ENCODE measurements around the gene NCKIPSD. TPM values are rescaled to one million over a fixed set of nuclear protein-coding genes. Genes with fewer than 3 reads are reported as not detected.

NCKIPSD gene
- total RNA-seq, 4 donors from 2014 or later: 34.8 to 59.2 (median 44.9) TPM

DNA sequence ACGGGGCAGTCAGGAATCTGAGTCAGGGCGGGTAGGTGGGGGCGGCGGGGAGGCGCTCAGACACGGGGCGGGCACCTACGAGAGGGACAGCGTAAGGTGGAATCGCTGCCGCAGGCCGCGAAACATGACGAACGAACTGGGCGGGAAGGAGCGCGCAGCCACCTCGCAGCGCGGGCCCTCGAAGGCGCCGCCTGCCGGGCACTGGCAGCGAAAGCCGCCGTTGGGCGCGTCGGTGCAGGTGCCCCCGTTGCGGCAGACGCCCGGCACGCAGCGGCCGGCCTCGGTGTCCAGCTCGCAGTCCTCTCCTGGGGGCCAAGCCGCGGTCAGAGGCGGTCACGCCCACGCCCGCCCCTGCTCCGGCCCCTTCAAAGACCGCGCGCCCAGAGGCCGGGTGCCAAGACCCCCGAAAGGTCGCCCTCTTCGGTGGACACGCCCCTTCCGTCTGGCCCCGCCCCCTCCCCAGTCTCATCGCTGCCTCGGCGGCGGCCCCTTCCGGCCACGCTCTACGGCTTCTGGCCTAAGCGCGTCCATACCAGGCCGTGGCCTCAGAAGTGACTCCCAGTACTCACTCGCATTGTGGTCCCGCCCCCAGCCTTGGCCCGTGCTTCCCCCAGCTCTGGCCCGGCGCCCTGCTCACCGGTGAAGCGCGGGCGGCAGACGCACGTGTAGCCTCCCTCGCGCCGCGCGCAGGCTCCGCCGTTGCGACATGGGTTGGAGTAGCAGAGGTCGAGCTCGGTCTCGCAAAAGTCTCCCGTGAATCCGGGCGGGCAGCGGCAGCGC lies 29.5 kb downstream of the NCKIPSD start:
- 4% methylated on average over 16 of the region's 94 CpGs for WGBS
- H3K27ac ChIP-seq: no peak overlapping the region

DNA sequence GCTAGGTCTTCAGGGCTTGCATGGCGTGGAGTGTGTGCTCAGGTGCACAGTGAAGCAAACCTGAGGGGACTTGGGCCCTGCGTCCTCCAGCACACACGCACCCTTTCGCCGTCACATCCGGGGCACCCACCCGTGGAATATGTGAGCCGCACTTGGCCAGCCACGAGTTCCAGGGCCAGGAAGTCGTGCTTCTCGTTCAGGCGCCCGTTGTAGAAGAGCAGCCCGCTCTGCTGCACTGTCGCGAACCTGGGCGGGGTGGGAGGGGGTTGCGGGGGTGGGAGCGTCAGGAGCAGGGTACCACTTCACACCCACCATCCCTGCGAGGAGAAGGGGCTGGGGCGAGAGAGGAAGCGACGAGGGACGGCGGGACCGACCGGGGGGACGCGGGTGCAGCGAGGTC lies 30.1 kb downstream of the NCKIPSD start:
- WGBS: 0% methylated on average over 4 of the region's 30 CpGs
- Histone ChIP-seq H3K27ac (no peak overlapping the region), H3K4me1 (peaks cover 19% of the 10 kb centered on the region), H3K36me3 (no peaks in the 10 kb centered on the region), H3K27me3 (peaks cover 23% of the 10 kb centered on the region), H3K4me3 (peak overlapping the region; percentile 60), H3K9me3 (no peaks in the 10 kb centered on the region)
- no peak for DNase-seq (ENCODE audit: low spot score in 2 of 2)
- no peak for TF ChIP-seq POLR2AphosphoS5 (IDR thresholded peaks at IDR 0.05)
- no peak for TF ChIP-seq CTCF (IDR thresholded peaks at IDR 0.05)
- no peak for TF ChIP-seq POLR2A (IDR thresholded peaks at IDR 0.05)
- TF ChIP-seq EP300 (IDR thresholded peaks at IDR 0.05): no peak

More for the DNA sequence above, 29.5 kb downstream of the NCKIPSD start:
- H3K27me3 ChIP-seq: peaks cover 29% of the 10 kb centered on the region
- peaks cover 22% of the 10 kb centered on the region for H3K4me1 ChIP-seq
- no peaks in the 10 kb centered on the region for H3K36me3 ChIP-seq
- peak in 1 of 2 donors; percentile 83 for DNase-seq (ENCODE audit: low spot score in 2 of 2)
- H3K9me3 ChIP-seq: no peaks in the 10 kb centered on the region
- peak overlapping the region; percentile 60 for H3K4me3 ChIP-seq
- no peak for TF ChIP-seq EP300 (IDR thresholded peaks at IDR 0.05)
- no peak for TF ChIP-seq POLR2AphosphoS5 (IDR thresholded peaks at IDR 0.05)
- TF ChIP-seq POLR2A (IDR thresholded peaks at IDR 0.05): no peak
- peak; percentile 46 to 90 for TF ChIP-seq CTCF (IDR thresholded peaks at IDR 0.05)

- Histone ChIP-seq H3K4me1 (peaks cover 19% of the 10 kb centered on the region), H3K9me3 (no peaks in the 10 kb centered on the region), H3K36me3 (no peaks in the 10 kb centered on the region), H3K27me3 (peaks cover 19% of the 10 kb centered on the region), H3K4me3 (peak overlapping the region; percentile 60), H3K27ac (no peak overlapping the region)
- TF ChIP-seq POLR2A (IDR thresholded peaks at IDR 0.05) (no peak), CTCF (IDR thresholded peaks at IDR 0.05) (no peak), POLR2AphosphoS5 (IDR thresholded peaks at IDR 0.05) (no peak), EP300 (IDR thresholded peaks at IDR 0.05) (no peak)
- 97% methylated on average over 7 of the region's 12 CpGs for WGBS
- no peak for DNase-seq (ENCODE audit: low spot score in 2 of 2)
Measured at GRCh38 chr3:48655063-48655462, 30.7 kb downstream of the NCKIPSD start.

GRCh38 chr3:48652923-48653715 lies 32.6 kb downstream of the NCKIPSD start:
- 95% methylated on average over 8 of the region's 15 CpGs for WGBS
- no peaks in the 10 kb centered on the region for H3K36me3 ChIP-seq
- H3K27ac ChIP-seq: no peak overlapping the region
- no peaks in the 10 kb centered on the region for H3K9me3 ChIP-seq
- no peak overlapping the region for H3K4me3 ChIP-seq
- H3K27me3 ChIP-seq: peaks cover 14% of the 10 kb centered on the region
- DNase-seq (ENCODE audit: low spot score in 2 of 2): no peak
- peaks cover 19% of the 10 kb centered on the region for H3K4me1 ChIP-seq
- TF ChIP-seq POLR2AphosphoS5 (IDR thresholded peaks at IDR 0.05) (no peak), EP300 (IDR thresholded peaks at IDR 0.05) (no peak), POLR2A (IDR thresholded peaks at IDR 0.05) (no peak)

- H3K4me3 ChIP-seq: no peak overlapping the region
- H3K4me1 ChIP-seq: peaks cover 15% of the 10 kb centered on the region
- 74% methylated on average over 9 of the region's 11 CpGs for WGBS
- TF ChIP-seq POLR2A (IDR thresholded peaks at IDR 0.05) (no peak), CTCF (IDR thresholded peaks at IDR 0.05) (no peak), EP300 (IDR thresholded peaks at IDR 0.05) (no peak), POLR2AphosphoS5 (IDR thresholded peaks at IDR 0.05) (no peak)
- DNase-seq (ENCODE audit: low spot score in 2 of 2): no peak
- no peaks in the 10 kb centered on the region for H3K36me3 ChIP-seq
- H3K9me3 ChIP-seq: no peaks in the 10 kb centered on the region
- no peak overlapping the region for H3K27ac ChIP-seq
- H3K27me3 ChIP-seq: peaks cover 3% of the 10 kb centered on the region
Measured at GRCh38 chr3:48651771-48652170, 33.9 kb downstream of the NCKIPSD start.

All from suprapubic skin (tissue), 4 donors.